HL-60 (cell line): ENCODE results near the gene FABP7.

Source experiments
- DNase-seq, 2 experiments: peaks; one replicate each; pipeline ENCODE4 v3.0.0-alpha.2; 2010 to 2020; ENCODE audit warnings: low read depth in 1 of 2, low spot score in 1 of 2
- H3K27ac ChIP-seq: fragments of 250-450 bp; sonication (Bioruptor Pico); replicated peaks from 2 replicates; pipeline ENCODE4 v1.5.1; 2020; ENCODE audit warnings: mild to moderate bottlenecking, moderate library complexity
- H3K27me3 ChIP-seq: fragments of 250-450 bp; sonication (Bioruptor Pico); 2 replicates; pipeline ENCODE4 v1.5.1; 2021; ENCODE audit warnings: mild to moderate bottlenecking, moderate library complexity; ENCODE audit not compliant: insufficient read depth, poor library complexity, severe bottlenecking
- H3K4me3 ChIP-seq: replicated peaks from 2 replicates; pipeline ENCODE4 v1.5.1; 2011; ENCODE audit warnings: mild to moderate bottlenecking, control low read depth, low read length; ENCODE audit not compliant: insufficient read depth
- CTCF ChIP-seq: IDR thresholded peaks from one replicate; pipeline ENCODE4 v1.5.1; 2011; ENCODE audit warnings: low read length, control low read depth, inconsistent platforms; ENCODE audit not compliant: insufficient read depth
- GABPA ChIP-seq: IDR thresholded peaks from 2 replicates; pipeline ENCODE4 v1.6.1; 2012; ENCODE audit warnings: low read depth
- POLR2AphosphoS5 ChIP-seq: IDR thresholded peaks from 2 replicates; pipeline ENCODE4 v1.6.1; 2012; ENCODE audit warnings: low read depth
- REST ChIP-seq: IDR thresholded peaks from 2 replicates; pipeline ENCODE4 v1.6.1; 2012; ENCODE audit warnings: low read depth; ENCODE audit not compliant: insufficient replicate concordance
- SPI1 ChIP-seq: IDR thresholded peaks from 2 replicates; pipeline ENCODE4 v1.6.1; 2012; ENCODE audit warnings: low read depth, mild to moderate bottlenecking, borderline replicate concordance

FABP7 gene

GRCh38 chr6:122790423-122791309, 11.2 kb downstream of the FABP7 start:
- Histone ChIP-seq H3K4me3 (peak overlapping the region; percentile 65), H3K27me3 (peaks cover 42% of the 10 kb centered on the region), H3K27ac (no peak overlapping the region)
- TF ChIP-seq REST, result no peak
- no peak for TF ChIP-seq POLR2AphosphoS5
- no peak for TF ChIP-seq GABPA
- no peak for TF ChIP-seq CTCF
- no peak for TF ChIP-seq SPI1
- DNase-seq, result peak in 1 of 2 experiments; percentile 17

- H3K4me3 ChIP-seq, result no peak overlapping the region
- TF ChIP-seq POLR2AphosphoS5 (no peak), GABPA (no peak), CTCF (no peak), REST (no peak), SPI1 (no peak)
- no peak overlapping the region for H3K27ac ChIP-seq
- DNase-seq, result no peak
- peaks cover 41% of the 10 kb centered on the region for H3K27me3 ChIP-seq
Observed at GRCh38 chr6:122791310-122791679, 11.8 kb downstream of the FABP7 start.

- no peak overlapping the region for H3K4me3 ChIP-seq
- H3K27ac ChIP-seq, result no peak overlapping the region
- peaks cover 31% of the 10 kb centered on the region for H3K27me3 ChIP-seq
- TF ChIP-seq REST, result no peak
- no peak for TF ChIP-seq SPI1
- TF ChIP-seq CTCF, result no peak
- no peak for TF ChIP-seq POLR2AphosphoS5
- no peak for TF ChIP-seq GABPA
- no peak for DNase-seq
Observed at GRCh38 chr6:122792766-122793165, 13.2 kb downstream of the FABP7 start.
